ENCODE measurements around the gene IL12RB1. TPM values are rescaled to one million over a fixed set of nuclear protein-coding genes. Genes with fewer than 3 reads are reported as not detected.
"Not testable (repeated sequence)": the region's sequence is repeated elsewhere in the genome, so short reads cannot be mapped to it uniquely, and the experiment has no call there.

IL12RB1 gene
- total and polyA plus RNA-seq, 12 donors = 0.28 to 7.4 (median 1.8) TPM; not detected in 1

- Histone ChIP-seq H3K4me3 (no peak overlapping the region), H3K4me1 (replicated peaks in 1 of 2) (peaks cover 13 to 26% of the 10 kb centered on the region in 2 donors), H3K27ac (no peak overlapping the region), H3K27me3 (no peaks in the 10 kb centered on the region), H3K36me3 (replicated peaks in 1 of 2) (no peaks in the 10 kb centered on the region), H3K9me3 (replicated peaks in 1 of 3) (no peaks in the 10 kb centered on the region)
- intact Hi-C loops (cut with DNase I) = no loop called here
- no peak for TF ChIP-seq CTCF (IDR thresholded peaks at IDR 0.05)
- TF ChIP-seq POLR2A (IDR thresholded peaks at IDR 0.05) = no peak
- WGBS, 4 donors = 90 to 96% (median 94%) methylated on average over 9 of the region's 9 CpGs
- DNase-seq = no peak
Observed at GRCh38 chr19:18107235-18107634, 20.5 kb upstream of the IL12RB1 start.

- peaks cover 7 to 17% of the 10 kb centered on the region in 2 donors for H3K4me1 ChIP-seq (replicated peaks in 1 of 2)
- intact Hi-C loops (cut with DNase I); H3K9me3 ChIP-seq (replicated peaks in 1 of 3); H3K27ac ChIP-seq; H3K36me3 ChIP-seq (replicated peaks in 1 of 2); H3K4me3 ChIP-seq; H3K27me3 ChIP-seq; DNase-seq: not testable (repeated sequence)
- 77 to 88% (median 78%) methylated on average over 7 of the region's 7 CpGs for WGBS, 4 donors
Observed at GRCh38 chr19:18105259-18105658, 18.5 kb upstream of the IL12RB1 start.

GRCh38 chr19:18104793-18105131 lies 18.0 kb upstream of the IL12RB1 start:
- no peaks in the 10 kb centered on the region for H3K27me3 ChIP-seq
- intact Hi-C loops (cut with DNase I) = no loop called here
- WGBS, 4 donors = 55 to 63% (median 60%) methylated on average over 2 to 5 of the region's 5 CpGs
- TF ChIP-seq CTCF (IDR thresholded peaks at IDR 0.05) (no peak), POLR2A (IDR thresholded peaks at IDR 0.05) (no peak)
- H3K9me3 ChIP-seq (replicated peaks in 1 of 3) = no peaks in the 10 kb centered on the region
- H3K36me3 ChIP-seq (replicated peaks in 1 of 2) = no peaks in the 10 kb centered on the region
- no peak for DNase-seq
- H3K4me1 ChIP-seq (replicated peaks in 1 of 2) = peaks cover 5 to 15% of the 10 kb centered on the region in 2 donors
- H3K4me3 ChIP-seq = peak overlapping the region in 2 of 4 donors; percentile 28 to 46
- peak overlapping the region in 4 of 5 donors; percentile 16 to 79 (median 50) for H3K27ac ChIP-seq

- Histone ChIP-seq H3K36me3 (replicated peaks in 1 of 2) (no peaks in the 10 kb centered on the region), H3K4me3 (no peak overlapping the region), H3K4me1 (replicated peaks in 1 of 2) (peaks cover 8 to 24% of the 10 kb centered on the region in 2 donors), H3K27ac (peak overlapping the region in 1 of 5 donors; percentile 2), H3K9me3 (replicated peaks in 1 of 3) (no peaks in the 10 kb centered on the region), H3K27me3 (no peaks in the 10 kb centered on the region)
- no peak for TF ChIP-seq CTCF (IDR thresholded peaks at IDR 0.05)
- no peak for TF ChIP-seq POLR2A (IDR thresholded peaks at IDR 0.05)
- intact Hi-C loops (cut with DNase I) = no loop called here
- 80 to 87% (median 83%) methylated on average over 15 of the region's 15 CpGs for WGBS, 4 donors
- no peak for DNase-seq
Observed at GRCh38 chr19:18102916-18103542, 16.3 kb upstream of the IL12RB1 start.

- H3K9me3 ChIP-seq (replicated peaks in 1 of 3) = no peaks in the 10 kb centered on the region
- 73 to 79% (median 77%) methylated on average over 3 of the region's 3 CpGs for WGBS, 4 donors
- TF ChIP-seq CTCF (IDR thresholded peaks at IDR 0.05) = no peak
- no peak for TF ChIP-seq POLR2A (IDR thresholded peaks at IDR 0.05)
- no peak overlapping the region for H3K4me3 ChIP-seq
- H3K4me1 ChIP-seq (replicated peaks in 1 of 2) = peaks cover 12 to 27% of the 10 kb centered on the region in 2 donors
- no peak for DNase-seq
- intact Hi-C loops (cut with DNase I) = no loop called here
- no peaks in the 10 kb centered on the region for H3K36me3 ChIP-seq (replicated peaks in 1 of 2)
- H3K27me3 ChIP-seq = no peaks in the 10 kb centered on the region
- H3K27ac ChIP-seq = no peak overlapping the region
Observed at GRCh38 chr19:18101268-18101667, 14.5 kb upstream of the IL12RB1 start.

Data from adrenal gland (tissue), 12 donors.